GM10266 (cell line): ENCODE results near the gene CARTPT.

Source experiments
- DNase-seq: peaks from one replicate; pipeline ENCODE4 v3.0.0; 2012; ENCODE audit errors: extremely low spot score
- CTCF ChIP-seq: IDR thresholded peaks from 2 replicates; pipeline ENCODE4 v1.5.1; 2012; ENCODE audit warnings: mild to moderate bottlenecking, low read depth; ENCODE audit not compliant: control insufficient read depth, insufficient read depth; ENCODE audit errors: missing control alignments

CARTPT gene

GRCh38 chr5:71748360-71748759 lies 29.3 kb downstream of the CARTPT start:
- DNase-seq, result no peak
- no peak for TF ChIP-seq CTCF

GRCh38 chr5:71751422-71751821 lies 32.3 kb downstream of the CARTPT start:
- TF ChIP-seq CTCF, result no peak

GRCh38 chr5:71752441-71753190 lies 33.5 kb downstream of the CARTPT start:
- TF ChIP-seq CTCF, result no peak

More at GRCh38 chr5:71751422-71751821, 32.3 kb downstream of the CARTPT start:
- DNase-seq, result no peak

GRCh38 chr5:71757590-71758543 lies 38.8 kb downstream of the CARTPT start:
- peak; percentile 89 for TF ChIP-seq CTCF
- DNase-seq, result peak; percentile 57

More at GRCh38 chr5:71752441-71753190, 33.5 kb downstream of the CARTPT start:
- no peak for DNase-seq

- no peak for DNase-seq
- no peak for TF ChIP-seq CTCF
These were observed 43.8 kb downstream of the CARTPT start for GRCh38 chr5:71762826-71763225.

DNA sequence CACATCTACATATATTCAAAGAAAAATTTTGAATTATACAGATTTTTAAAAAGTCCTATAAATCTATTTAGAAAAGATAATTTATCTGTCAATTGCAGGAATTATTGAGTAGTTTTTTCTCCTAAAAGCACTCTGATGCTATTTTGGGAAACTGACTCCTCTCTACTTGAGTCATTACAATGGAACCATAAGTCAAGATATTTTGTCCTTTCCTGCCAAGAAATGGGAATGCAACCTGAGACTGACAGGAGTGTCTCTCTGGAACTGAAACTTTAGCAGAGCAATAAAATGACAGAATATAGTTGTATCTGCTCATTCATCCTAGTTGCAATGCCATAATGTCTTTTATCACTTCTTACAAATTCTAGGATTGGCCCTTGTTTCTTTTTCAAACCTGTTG lies 48.6 kb downstream of the CARTPT start:
- no peak for DNase-seq
- TF ChIP-seq CTCF, result no peak
